ENCODE results near the gene FN1. TPM values are rescaled to one million over a fixed set of nuclear protein-coding genes. Genes with fewer than 3 reads are reported as not detected.

Gene FN1
- total RNA-seq, 1 donor from 2014 or later = 125 TPM

- no peak for DNase-seq (ENCODE audit: low spot score)
Observed at GRCh38 chr2:215441560-215442400, 5.9 kb upstream of the FN1 start.

- no peak for DNase-seq (ENCODE audit: low spot score)
Observed at GRCh38 chr2:215439980-215440512, 4.2 kb upstream of the FN1 start.

- no peak for DNase-seq (ENCODE audit: low spot score)
Observed at GRCh38 chr2:215439404-215439803, 3.5 kb upstream of the FN1 start.

- no peak for DNase-seq (ENCODE audit: low spot score)
Observed at GRCh38 chr2:215437614-215438013, 1.7 kb upstream of the FN1 start.

GRCh38 chr2:215436705-215437565 is 1.1 kb upstream of the FN1 start:
- no peak for DNase-seq (ENCODE audit: low spot score)

- peak; percentile 47 for DNase-seq (ENCODE audit: low spot score)
Observed at GRCh38 chr2:215435280-215435869, 493 bp downstream of the FN1 start.

GRCh38 chr2:215434447-215435279 is 1.2 kb downstream of the FN1 start:
- DNase-seq (ENCODE audit: low spot score) = no peak

GRCh38 chr2:215432759-215433594 is 2.9 kb downstream of the FN1 start:
- no peak for DNase-seq (ENCODE audit: low spot score)

- DNase-seq (ENCODE audit: low spot score) = no peak
Observed at GRCh38 chr2:215431778-215432758, 3.8 kb downstream of the FN1 start.

- no peak for DNase-seq (ENCODE audit: low spot score)
Observed at GRCh38 chr2:215431290-215431689, 4.6 kb downstream of the FN1 start.

GRCh38 chr2:215430528-215431187 is 5.2 kb downstream of the FN1 start:
- DNase-seq (ENCODE audit: low spot score) = no peak

- DNase-seq (ENCODE audit: low spot score) = no peak
Observed at GRCh38 chr2:215429424-215429823, 6.4 kb downstream of the FN1 start.

GRCh38 chr2:215428060-215428910 is 7.6 kb downstream of the FN1 start:
- no peak for DNase-seq (ENCODE audit: low spot score)

GRCh38 chr2:215427585-215427984 is 8.3 kb downstream of the FN1 start:
- no peak for DNase-seq (ENCODE audit: low spot score)

- no peak for DNase-seq (ENCODE audit: low spot score)
Observed at GRCh38 chr2:215425021-215425782, 10.7 kb downstream of the FN1 start.

- DNase-seq (ENCODE audit: low spot score) = no peak
Observed at GRCh38 chr2:215423928-215424540, 11.8 kb downstream of the FN1 start.
